HepG2 (cell line): ENCODE measurements around the gene ORC3. TPM values are rescaled to one million over a fixed set of nuclear protein-coding genes. Genes with fewer than 3 reads are reported as not detected.

ENCODE experiments used
- ELF3 ChIP-seq: IDR thresholded peaks from 2 replicates; pipeline ENCODE4 v1.6.1; 2016; ENCODE audit warnings: missing genetic modification reagents, missing compliant biosample characterization
- HDAC1 ChIP-seq: sonication (generic); formaldehyde crosslinking; IDR thresholded peaks from 2 replicates; pipeline ENCODE4 v1.5.1; 2020; ENCODE audit warnings: mild to moderate bottlenecking, missing genetic modification reagents
- HDAC6 ChIP-seq: fragments of 200-600 bp; sonication (generic); IDR thresholded peaks from 2 replicates; pipeline ENCODE4 v1.7.0; 2017; ENCODE audit warnings: mild to moderate bottlenecking, antibody characterized with exemption, low read length, low read depth
- MBNL3 ChIP-seq: fragments of 250-450 bp; sonication (Bioruptor Pico); conservative IDR thresholded peaks from 2 replicates; pipeline ENCODE4 v1.8.0; 2022; ENCODE audit warnings: mild to moderate bottlenecking, inconsistent platforms
- NCOA1 ChIP-seq: sonication (generic); formaldehyde crosslinking; IDR thresholded peaks from 2 replicates; pipeline ENCODE4 v1.9.0; 2021; ENCODE audit warnings: missing genetic modification reagents
- NR2F1 ChIP-seq, 2 experiments: fragments of 450-650 bp in 1 of 2; formaldehyde crosslinking in 1 of 2; IDR thresholded peaks; 2 replicates each; pipeline versions ENCODE4 v1.5.0 to v1.6.1; 2016 to 2020; ENCODE audit warnings: mild to moderate bottlenecking in 1 of 2, missing compliant biosample characterization in 1 of 2, missing genetic modification reagents in 1 of 2, moderate library complexity in 1 of 2
- PPARG ChIP-seq: conservative IDR thresholded peaks from 2 replicates; pipeline ENCODE4 v1.6.1; 2016; ENCODE audit warnings: missing biosample characterization, missing genetic modification reagents
- REXO4 ChIP-seq: sonication (generic); formaldehyde crosslinking; IDR thresholded peaks from 2 replicates; pipeline ENCODE4 v1.8.0; 2022; ENCODE audit warnings: missing genetic modification reagents, mild to moderate bottlenecking, borderline replicate concordance
- U2AF2 ChIP-seq: fragments of 200-400 bp; formaldehyde crosslinking; IDR thresholded peaks from 2 replicates; pipeline ENCODE4 v1.6.1; 2017; ENCODE audit warnings: low read depth, mild to moderate bottlenecking, low read length
- ZBTB7B ChIP-seq: sonication (generic); formaldehyde crosslinking; IDR thresholded peaks from 2 replicates; pipeline ENCODE4 v1.4.0; 2020; ENCODE audit warnings: missing genetic modification reagents
- ZKSCAN1 ChIP-seq: fragments of 150-350 bp; IDR thresholded peaks from 2 replicates; pipeline ENCODE4 v1.6.1; 2014; ENCODE audit warnings: low read length
- ZNF207 ChIP-seq: fragments of 450-650 bp; IDR thresholded peaks from 2 replicates; pipeline ENCODE4 v1.6.1; 2016; ENCODE audit warnings: antibody characterized with exemption, borderline replicate concordance
- ZNF432 ChIP-seq: sonication (generic); formaldehyde crosslinking; IDR thresholded peaks from 2 replicates; pipeline ENCODE4 v1.5.0; 2020; ENCODE audit warnings: missing genetic modification reagents, mild to moderate bottlenecking, borderline replicate concordance
- ZNF468 ChIP-seq: sonication (generic); formaldehyde crosslinking; IDR thresholded peaks from 2 replicates; pipeline ENCODE4 v1.8.0; 2022; ENCODE audit warnings: mild to moderate bottlenecking, moderate library complexity, missing genetic modification reagents
- ZNF570 ChIP-seq: sonication (generic); formaldehyde crosslinking; IDR thresholded peaks from 2 replicates; pipeline ENCODE4 v1.4.0; 2020; ENCODE audit warnings: mild to moderate bottlenecking, missing genetic modification reagents, borderline replicate concordance
- ZNF7 ChIP-seq: IDR thresholded peaks from 2 replicates; pipeline ENCODE4 v1.6.1; 2016; ENCODE audit warnings: missing biosample characterization, missing genetic modification reagents
- ZNF724P ChIP-seq: sonication (generic); formaldehyde crosslinking; IDR thresholded peaks from 2 replicates; pipeline ENCODE4 v1.8.0; 2022; ENCODE audit warnings: missing genetic modification reagents, borderline replicate concordance
- ZNF772 ChIP-seq: sonication (generic); formaldehyde crosslinking; IDR thresholded peaks from 2 replicates; pipeline ENCODE4 v1.5.0; 2020; ENCODE audit warnings: mild to moderate bottlenecking, missing genetic modification reagents
- ZNF839 ChIP-seq: sonication (generic); formaldehyde crosslinking; IDR thresholded peaks from 2 replicates; pipeline ENCODE4 v1.4.0; 2020; ENCODE audit warnings: missing genetic modification reagents, mild to moderate bottlenecking, borderline replicate concordance
- ZSCAN9 ChIP-seq: IDR thresholded peaks from 2 replicates; pipeline ENCODE4 v1.6.1; 2016; ENCODE audit warnings: borderline replicate concordance
- polyA plus RNA-seq, 8 experiments: library from polyadenylated mRNA; depleted of rRNA in 3 of 8; stranded (reverse) in 7 of 8; unstranded in 1 of 8; fragments of >200 nt; fragmentation: Illumina TruSeq in 4 of 8; extraction: Trizol in 4 of 8; gene quantifications; 2 replicates each; pipeline versions ENCODE4 v1.2.1 to v1.2.3, GENCODE V29; 2011 to 2016; ENCODE audit warnings: low read depth in 4 of 8, missing spikeins in 1 of 8, mixed read lengths in 1 of 8; ENCODE audit not compliant: insufficient read depth in 1 of 8
- total RNA-seq, 5 experiments: library from RNA; depleted of rRNA; stranded (reverse); fragments of >200 nt; fragmentation: Illumina TruSeq; extraction: Trizol; gene quantifications; 2 replicates each; pipeline ENCODE4 v1.2.3, GENCODE V29; 2016; ENCODE audit warnings: low read depth in 1 of 5
- TF ChIP-seq, protein P1 (sequence below): conservative IDR thresholded peaks from 2 replicates; pipeline ENCODE4 v1.6.1; 2018; ENCODE audit warnings: missing genetic modification reagents
- TF ChIP-seq, protein P2 (sequence below): sonication (generic); formaldehyde crosslinking; IDR thresholded peaks from 2 replicates; pipeline ENCODE4 v1.5.1; 2020; ENCODE audit warnings: mild to moderate bottlenecking, moderate library complexity, missing genetic modification reagents
- TF ChIP-seq, protein P3 (sequence below): IDR thresholded peaks from 2 replicates; pipeline ENCODE4 v1.6.1; 2016

ORC3 gene
- total and polyA plus RNA-seq, 2 of the 13 experiments (the other 11 are each of a cell fraction or from before 2014, with no cell fraction given), result 21.8 to 43.5 TPM

DNA sequence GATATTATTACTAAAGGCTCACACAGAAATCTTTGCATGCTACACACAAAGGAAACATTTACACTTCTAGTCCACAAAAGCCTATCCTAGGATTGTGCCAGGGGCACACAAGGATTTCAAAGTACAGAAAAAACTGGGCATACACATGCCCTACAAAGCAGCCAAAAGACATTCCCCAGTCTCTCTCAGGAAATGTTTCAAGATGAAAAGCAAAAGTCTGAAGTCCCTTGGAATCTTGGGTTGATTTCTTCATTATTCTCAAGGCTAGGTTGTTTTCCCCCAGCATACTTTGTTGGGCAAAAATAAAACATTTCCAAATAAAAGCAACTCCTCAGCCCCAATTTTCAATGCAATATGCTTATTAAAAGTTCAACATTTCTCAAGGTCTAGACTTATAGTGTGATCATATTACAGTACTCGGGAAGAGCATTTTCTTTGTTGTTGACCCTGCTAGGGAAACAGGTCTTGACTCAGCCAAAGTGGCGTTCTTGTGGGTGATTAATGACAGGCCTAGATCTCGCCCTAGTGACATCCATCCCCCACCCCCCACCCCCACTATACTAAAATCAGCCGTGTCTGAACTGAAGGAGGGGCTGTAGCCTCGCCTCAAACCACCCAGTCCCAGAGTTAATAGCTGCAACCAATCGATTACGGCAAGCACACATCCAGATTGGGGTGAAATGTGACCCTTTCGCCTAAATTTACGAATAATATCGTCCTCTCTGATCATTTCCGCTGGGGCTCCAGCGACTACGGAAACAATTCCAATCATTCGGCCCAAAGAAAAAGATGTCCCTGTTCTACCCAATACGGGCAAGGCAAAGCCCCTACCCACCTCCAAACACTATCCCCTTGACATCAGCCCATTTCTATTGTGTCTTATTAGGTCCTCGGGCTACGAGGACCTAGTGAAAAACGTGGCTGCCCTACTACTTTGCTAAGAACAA lies 110.7 kb downstream of the ORC3 start (continued):
- TF ChIP-seq, protein P1, sequence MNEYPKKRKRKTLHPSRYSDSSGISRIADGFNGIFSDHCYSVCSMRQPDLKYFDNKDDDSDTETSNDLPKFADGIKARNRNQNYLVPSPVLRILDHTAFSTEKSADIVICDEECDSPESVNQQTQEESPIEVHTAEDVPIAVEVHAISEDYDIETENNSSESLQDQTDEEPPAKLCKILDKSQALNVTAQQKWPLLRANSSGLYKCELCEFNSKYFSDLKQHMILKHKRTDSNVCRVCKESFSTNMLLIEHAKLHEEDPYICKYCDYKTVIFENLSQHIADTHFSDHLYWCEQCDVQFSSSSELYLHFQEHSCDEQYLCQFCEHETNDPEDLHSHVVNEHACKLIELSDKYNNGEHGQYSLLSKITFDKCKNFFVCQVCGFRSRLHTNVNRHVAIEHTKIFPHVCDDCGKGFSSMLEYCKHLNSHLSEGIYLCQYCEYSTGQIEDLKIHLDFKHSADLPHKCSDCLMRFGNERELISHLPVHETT, result no peak
- no peak for TF ChIP-seq REXO4 (CRISPR knock-in tag)
- TF ChIP-seq ZBTB7B (CRISPR knock-in tag), result no peak
- no peak for TF ChIP-seq ELF3 (CRISPR knock-in tag)
- no peak for TF ChIP-seq HDAC6
- no peak for TF ChIP-seq U2AF2
- TF ChIP-seq, protein P2, sequence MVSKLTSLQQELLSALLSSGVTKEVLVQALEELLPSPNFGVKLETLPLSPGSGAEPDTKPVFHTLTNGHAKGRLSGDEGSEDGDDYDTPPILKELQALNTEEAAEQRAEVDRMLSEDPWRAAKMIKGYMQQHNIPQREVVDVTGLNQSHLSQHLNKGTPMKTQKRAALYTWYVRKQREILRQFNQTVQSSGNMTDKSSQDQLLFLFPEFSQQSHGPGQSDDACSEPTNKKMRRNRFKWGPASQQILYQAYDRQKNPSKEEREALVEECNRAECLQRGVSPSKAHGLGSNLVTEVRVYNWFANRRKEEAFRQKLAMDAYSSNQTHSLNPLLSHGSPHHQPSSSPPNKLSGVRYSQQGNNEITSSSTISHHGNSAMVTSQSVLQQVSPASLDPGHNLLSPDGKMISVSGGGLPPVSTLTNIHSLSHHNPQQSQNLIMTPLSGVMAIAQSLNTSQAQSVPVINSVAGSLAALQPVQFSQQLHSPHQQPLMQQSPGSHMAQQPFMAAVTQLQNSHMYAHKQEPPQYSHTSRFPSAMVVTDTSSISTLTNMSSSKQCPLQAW (CRISPR knock-in tag), result 0 out of 2 replicates have a peak, but pooled peaks have one; percentile 45
- TF ChIP-seq ZNF7, result no peak
- no peak for TF ChIP-seq ZNF772 (CRISPR knock-in tag)
- TF ChIP-seq ZNF724P (CRISPR knock-in tag), result no peak
- TF ChIP-seq ZNF432 (CRISPR knock-in tag), result no peak
- TF ChIP-seq ZNF570 (CRISPR knock-in tag), result no peak
- no peak for TF ChIP-seq HDAC1 (CRISPR knock-in tag)
- TF ChIP-seq PPARG (CRISPR knock-in tag), result no peak
- TF ChIP-seq MBNL3, result no peak
- TF ChIP-seq, protein P3, sequence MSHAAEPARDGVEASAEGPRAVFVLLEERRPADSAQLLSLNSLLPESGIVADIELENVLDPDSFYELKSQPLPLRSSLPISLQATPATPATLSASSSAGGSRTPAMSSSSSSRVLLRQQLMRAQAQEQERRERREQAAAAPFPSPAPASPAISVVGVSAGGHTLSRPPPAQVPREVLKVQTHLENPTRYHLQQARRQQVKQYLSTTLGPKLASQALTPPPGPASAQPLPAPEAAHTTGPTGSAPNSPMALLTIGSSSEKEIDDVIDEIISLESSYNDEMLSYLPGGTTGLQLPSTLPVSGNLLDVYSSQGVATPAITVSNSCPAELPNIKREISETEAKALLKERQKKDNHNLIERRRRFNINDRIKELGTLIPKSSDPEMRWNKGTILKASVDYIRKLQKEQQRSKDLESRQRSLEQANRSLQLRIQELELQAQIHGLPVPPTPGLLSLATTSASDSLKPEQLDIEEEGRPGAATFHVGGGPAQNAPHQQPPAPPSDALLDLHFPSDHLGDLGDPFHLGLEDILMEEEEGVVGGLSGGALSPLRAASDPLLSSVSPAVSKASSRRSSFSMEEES (CRISPR knock-in tag), result no peak
- no peak for TF ChIP-seq NCOA1 (CRISPR knock-in tag)
- TF ChIP-seq ZNF839 (CRISPR knock-in tag), result no peak
- TF ChIP-seq ZSCAN9, result no peak
- no peak for TF ChIP-seq ZNF468 (CRISPR knock-in tag)
- no peak for TF ChIP-seq ZKSCAN1
- no peak for TF ChIP-seq NR2F1 (CRISPR knock-in tag; IDR thresholded peaks at IDR 0.05)
- TF ChIP-seq ZNF207, result no peak
